Adrenal gland (tissue), 5 donors: ENCODE results near the gene ZBTB14.

ENCODE experiments used
- POLR2A ChIP-seq, 2 donors: fragments of 450-650 bp; IDR thresholded peaks; one replicate each; pipeline ENCODE4 v1.6.1; 2017; ENCODE audit warnings: antibody characterized with exemption in 2 of 2, mild to moderate bottlenecking in 2 of 2, moderate library complexity in 1 of 2
- TF ChIP-seq, protein P1 (sequence below), 6 experiments: fragments of 450-650 bp in 4 of 6; fragments of 200-600 bp in 2 of 6; sonication (generic) in 1 of 6; IDR thresholded peaks; 1 replicate in 5 of 6; 2 replicates in 1 of 6; pipeline versions ENCODE4 v1.5.1 to v1.8.0; 2016 to 2021; ENCODE audit warnings: antibody characterized with exemption in 6 of 6, mild to moderate bottlenecking in 2 of 6, moderate library complexity in 1 of 6
- donor health status: DM: no; HTN: no; CAD: no.

DNA sequence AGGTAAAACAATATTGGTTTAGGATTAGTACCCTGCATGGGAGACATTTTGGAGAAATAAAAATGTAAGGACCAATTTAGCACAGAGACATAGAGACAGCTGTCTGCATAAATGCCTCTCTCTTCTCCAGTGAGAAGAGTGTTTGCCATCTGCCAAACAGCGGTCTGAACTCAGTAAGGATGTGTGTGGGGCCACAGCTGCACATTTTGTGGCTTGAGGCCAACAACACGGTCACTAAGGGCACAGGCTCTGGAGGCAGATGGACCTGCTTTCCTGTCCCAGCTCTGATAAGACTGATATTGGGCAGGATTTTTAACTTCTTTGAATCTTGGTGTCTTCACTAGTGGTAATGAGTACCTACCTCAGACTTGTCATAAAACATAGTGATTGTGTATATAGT lies 10.2 kb downstream of the ZBTB14 start:
- TF ChIP-seq, protein P1, sequence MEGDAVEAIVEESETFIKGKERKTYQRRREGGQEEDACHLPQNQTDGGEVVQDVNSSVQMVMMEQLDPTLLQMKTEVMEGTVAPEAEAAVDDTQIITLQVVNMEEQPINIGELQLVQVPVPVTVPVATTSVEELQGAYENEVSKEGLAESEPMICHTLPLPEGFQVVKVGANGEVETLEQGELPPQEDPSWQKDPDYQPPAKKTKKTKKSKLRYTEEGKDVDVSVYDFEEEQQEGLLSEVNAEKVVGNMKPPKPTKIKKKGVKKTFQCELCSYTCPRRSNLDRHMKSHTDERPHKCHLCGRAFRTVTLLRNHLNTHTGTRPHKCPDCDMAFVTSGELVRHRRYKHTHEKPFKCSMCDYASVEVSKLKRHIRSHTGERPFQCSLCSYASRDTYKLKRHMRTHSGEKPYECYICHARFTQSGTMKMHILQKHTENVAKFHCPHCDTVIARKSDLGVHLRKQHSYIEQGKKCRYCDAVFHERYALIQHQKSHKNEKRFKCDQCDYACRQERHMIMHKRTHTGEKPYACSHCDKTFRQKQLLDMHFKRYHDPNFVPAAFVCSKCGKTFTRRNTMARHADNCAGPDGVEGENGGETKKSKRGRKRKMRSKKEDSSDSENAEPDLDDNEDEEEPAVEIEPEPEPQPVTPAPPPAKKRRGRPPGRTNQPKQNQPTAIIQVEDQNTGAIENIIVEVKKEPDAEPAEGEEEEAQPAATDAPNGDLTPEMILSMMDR (IDR thresholded peaks at IDR 0.05): no peak
- no peak for TF ChIP-seq POLR2A (IDR thresholded peaks at IDR 0.05)
